Activated naive CD8-positive, alpha-beta T cell (primary cell): ENCODE data around the gene SKI.

Experiments
- H3K27ac Mint-ChIP-seq: one replicate; pipeline ENCODE4 v1.8.0; 2021; ENCODE audit warnings: mixed read lengths
- H3K27me3 Mint-ChIP-seq: one replicate; pipeline ENCODE4 v1.8.0; 2021; ENCODE audit warnings: mixed read lengths
- H3K36me3 Mint-ChIP-seq: one replicate; pipeline ENCODE4 v1.8.0; 2021; ENCODE audit warnings: mixed read lengths
- H3K4me1 Mint-ChIP-seq: one replicate; pipeline ENCODE4 v1.8.0; 2021; ENCODE audit warnings: low read depth, mixed read lengths
- H3K4me3 Mint-ChIP-seq: one replicate; pipeline ENCODE4 v1.8.0; 2021; ENCODE audit warnings: mild to moderate bottlenecking, mixed read lengths
- H3K9me3 Mint-ChIP-seq: one replicate; pipeline ENCODE4 v1.8.0; 2021; ENCODE audit warnings: low read depth, mixed read lengths

Gene SKI

GRCh38 chr1:2228157-2228594 lies at the start of gene SKI:
SKI (plus strand) TSS chr1:2228319; CDS start chr1:2228767, 448 bp downstream.
- H3K27me3 Mint-ChIP-seq = no peaks in the 10 kb centered on the region
- no peaks in the 10 kb centered on the region for H3K9me3 Mint-ChIP-seq
- H3K36me3 Mint-ChIP-seq = no peaks in the 10 kb centered on the region
- peak within 1 kb of the TSS; percentile 93 for H3K27ac Mint-ChIP-seq
- H3K4me3 Mint-ChIP-seq = peak within 1 kb of the TSS; percentile 95
- H3K4me1 Mint-ChIP-seq = peaks cover 26% of the 10 kb centered on the region

DNA sequence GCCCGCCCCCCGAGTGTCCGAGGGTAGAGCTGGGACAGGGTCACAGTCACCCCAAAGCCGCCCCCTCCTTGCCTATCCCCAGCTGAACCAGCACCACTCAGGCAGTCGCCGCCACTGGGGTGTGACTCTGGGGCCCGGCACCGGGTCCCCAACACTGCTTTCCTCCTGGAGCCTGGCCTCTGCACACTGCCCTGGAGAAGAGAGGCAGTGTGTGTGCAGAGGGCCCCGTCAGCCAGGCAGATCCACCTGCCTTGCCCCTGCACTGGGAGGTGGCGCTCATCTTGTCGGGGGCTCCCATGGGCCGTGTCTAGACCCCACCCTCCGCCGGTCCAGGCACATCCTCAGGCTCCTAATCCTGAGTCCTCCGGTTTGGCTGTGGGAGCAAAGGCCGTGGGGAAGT lies 49.2 kb upstream of the SKI start:
- Mint-ChIP-seq H3K27ac (no peak overlapping the region), H3K4me3 (no peak overlapping the region), H3K27me3 (no peaks in the 10 kb centered on the region)

GRCh38 chr1:2179283-2180013 lies 48.7 kb upstream of the SKI start:
- Mint-ChIP-seq H3K4me3 (no peak overlapping the region), H3K27ac (no peak overlapping the region), H3K9me3 (no peaks in the 10 kb centered on the region), H3K36me3 (no peaks in the 10 kb centered on the region), H3K27me3 (no peaks in the 10 kb centered on the region), H3K4me1 (no peaks in the 10 kb centered on the region)

More for the DNA sequence above, 49.2 kb upstream of the SKI start:
- no peaks in the 10 kb centered on the region for H3K9me3 Mint-ChIP-seq
- H3K4me1 Mint-ChIP-seq = no peaks in the 10 kb centered on the region
- no peaks in the 10 kb centered on the region for H3K36me3 Mint-ChIP-seq

- H3K27ac Mint-ChIP-seq = no peak overlapping the region
- no peaks in the 10 kb centered on the region for H3K9me3 Mint-ChIP-seq
- H3K27me3 Mint-ChIP-seq = no peaks in the 10 kb centered on the region
- H3K36me3 Mint-ChIP-seq = peaks cover 2% of the 10 kb centered on the region
- H3K4me3 Mint-ChIP-seq = no peak overlapping the region
- H3K4me1 Mint-ChIP-seq = no peaks in the 10 kb centered on the region
These were observed 47.5 kb upstream of the SKI start for GRCh38 chr1:2180297-2181245.

GRCh38 chr1:2181271-2181670 lies 46.8 kb upstream of the SKI start:
- H3K9me3 Mint-ChIP-seq = no peaks in the 10 kb centered on the region
- peaks cover 2% of the 10 kb centered on the region for H3K36me3 Mint-ChIP-seq
- H3K27ac Mint-ChIP-seq = no peak overlapping the region
- no peaks in the 10 kb centered on the region for H3K27me3 Mint-ChIP-seq
- H3K4me3 Mint-ChIP-seq = no peak overlapping the region
- no peaks in the 10 kb centered on the region for H3K4me1 Mint-ChIP-seq

GRCh38 chr1:2181752-2182151 lies 46.4 kb upstream of the SKI start:
- H3K27me3 Mint-ChIP-seq = no peaks in the 10 kb centered on the region
- H3K27ac Mint-ChIP-seq = no peak overlapping the region
- H3K36me3 Mint-ChIP-seq = peaks cover 2% of the 10 kb centered on the region
- no peaks in the 10 kb centered on the region for H3K4me1 Mint-ChIP-seq
- no peak overlapping the region for H3K4me3 Mint-ChIP-seq
- H3K9me3 Mint-ChIP-seq = no peaks in the 10 kb centered on the region

- Mint-ChIP-seq H3K36me3 (peaks cover 2% of the 10 kb centered on the region), H3K27me3 (no peaks in the 10 kb centered on the region), H3K4me3 (no peak overlapping the region), H3K4me1 (no peaks in the 10 kb centered on the region), H3K27ac (no peak overlapping the region), H3K9me3 (no peaks in the 10 kb centered on the region)
These were observed 45.7 kb upstream of the SKI start for GRCh38 chr1:2182376-2182775.

DNA sequence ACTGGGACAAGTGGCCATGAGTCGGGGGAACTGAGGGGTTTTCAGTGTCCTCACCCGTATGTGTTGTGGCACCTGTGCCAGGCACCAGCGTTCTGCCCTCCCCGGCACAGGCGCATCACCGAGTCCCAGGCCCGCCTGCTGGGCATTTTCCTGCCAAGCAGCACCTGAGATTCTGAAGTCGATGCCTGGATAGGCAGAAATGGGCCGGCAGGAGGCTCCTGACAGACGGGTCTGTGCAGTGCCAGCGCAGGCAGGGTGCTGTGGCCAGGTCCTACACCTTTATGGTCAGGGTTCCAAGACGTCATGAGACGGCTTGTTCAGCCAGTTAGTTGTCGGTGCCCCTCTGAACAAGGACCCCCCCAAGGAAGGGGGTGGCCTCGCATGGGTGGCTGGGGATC lies 44.2 kb upstream of the SKI start:
- no peaks in the 10 kb centered on the region for H3K27me3 Mint-ChIP-seq
- no peak overlapping the region for H3K4me3 Mint-ChIP-seq
- no peak overlapping the region for H3K27ac Mint-ChIP-seq
- H3K9me3 Mint-ChIP-seq = no peaks in the 10 kb centered on the region
- H3K36me3 Mint-ChIP-seq = peaks cover 2% of the 10 kb centered on the region
- no peaks in the 10 kb centered on the region for H3K4me1 Mint-ChIP-seq

GRCh38 chr1:2184531-2184930 lies 43.6 kb upstream of the SKI start:
- Mint-ChIP-seq H3K27me3 (no peaks in the 10 kb centered on the region), H3K27ac (no peak overlapping the region), H3K4me1 (peaks cover 2% of the 10 kb centered on the region), H3K9me3 (no peaks in the 10 kb centered on the region), H3K4me3 (no peak overlapping the region), H3K36me3 (peaks cover 2% of the 10 kb centered on the region)

DNA sequence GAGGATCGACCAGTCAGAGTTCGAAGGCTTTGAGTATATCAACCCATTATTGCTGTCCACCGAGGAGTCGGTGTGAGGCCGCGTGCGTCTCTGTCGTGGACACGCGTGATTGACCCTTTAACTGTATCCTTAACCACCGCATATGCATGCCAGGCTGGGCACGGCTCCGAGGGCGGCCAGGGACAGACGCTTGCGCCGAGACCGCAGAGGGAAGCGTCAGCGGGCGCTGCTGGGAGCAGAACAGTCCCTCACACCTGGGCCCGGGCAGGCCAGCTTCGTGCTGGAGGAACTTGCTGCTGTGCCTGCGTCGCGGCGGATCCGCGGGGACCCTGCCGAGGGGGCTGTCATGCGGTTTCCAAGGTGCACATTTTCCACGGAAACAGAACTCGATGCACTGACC lies 43.2 kb upstream of the SKI start:
- H3K36me3 Mint-ChIP-seq = peaks cover 2% of the 10 kb centered on the region
- no peak overlapping the region for H3K4me3 Mint-ChIP-seq
- H3K27me3 Mint-ChIP-seq = no peaks in the 10 kb centered on the region
- no peak overlapping the region for H3K27ac Mint-ChIP-seq
- H3K9me3 Mint-ChIP-seq = no peaks in the 10 kb centered on the region
- peaks cover 2% of the 10 kb centered on the region for H3K4me1 Mint-ChIP-seq

GRCh38 chr1:2185880-2186855 lies 42.0 kb upstream of the SKI start:
- peaks cover 2% of the 10 kb centered on the region for H3K36me3 Mint-ChIP-seq
- no peak overlapping the region for H3K4me3 Mint-ChIP-seq
- no peak overlapping the region for H3K27ac Mint-ChIP-seq
- H3K9me3 Mint-ChIP-seq = no peaks in the 10 kb centered on the region
- peaks cover 2% of the 10 kb centered on the region for H3K4me1 Mint-ChIP-seq
- no peaks in the 10 kb centered on the region for H3K27me3 Mint-ChIP-seq

GRCh38 chr1:2186901-2187300 lies 41.2 kb upstream of the SKI start:
- Mint-ChIP-seq H3K4me1 (peaks cover 4% of the 10 kb centered on the region), H3K36me3 (peaks cover 2% of the 10 kb centered on the region), H3K27me3 (no peaks in the 10 kb centered on the region), H3K4me3 (no peak overlapping the region), H3K9me3 (no peaks in the 10 kb centered on the region), H3K27ac (no peak overlapping the region)

DNA sequence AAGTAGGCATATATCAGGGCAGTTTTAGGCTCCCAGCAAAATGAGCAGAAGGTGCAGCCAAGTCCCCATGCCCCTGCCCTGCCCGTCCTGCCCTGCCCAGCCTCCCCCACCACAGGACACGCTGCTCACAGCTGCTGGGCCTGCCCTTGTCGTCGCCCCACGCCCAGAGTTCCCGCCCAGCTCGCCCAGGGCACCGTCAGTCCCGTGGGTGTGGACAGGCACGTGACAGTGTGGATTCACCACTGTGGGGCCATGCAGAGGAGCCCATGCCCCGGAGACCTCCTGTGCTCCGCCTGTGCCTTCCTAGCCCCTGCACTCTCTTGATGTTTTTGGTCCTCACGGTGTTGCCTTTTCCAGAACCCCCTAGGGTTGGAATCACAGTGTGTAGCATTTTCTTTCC lies 40.5 kb upstream of the SKI start:
- no peak overlapping the region for H3K27ac Mint-ChIP-seq
- H3K4me3 Mint-ChIP-seq = no peak overlapping the region
- peaks cover 2% of the 10 kb centered on the region for H3K36me3 Mint-ChIP-seq
- no peaks in the 10 kb centered on the region for H3K9me3 Mint-ChIP-seq
- H3K4me1 Mint-ChIP-seq = peaks cover 4% of the 10 kb centered on the region
- no peaks in the 10 kb centered on the region for H3K27me3 Mint-ChIP-seq

- no peaks in the 10 kb centered on the region for H3K27me3 Mint-ChIP-seq
- H3K27ac Mint-ChIP-seq = no peak overlapping the region
- peaks cover 7% of the 10 kb centered on the region for H3K4me1 Mint-ChIP-seq
- H3K36me3 Mint-ChIP-seq = peaks cover 2% of the 10 kb centered on the region
- no peak overlapping the region for H3K4me3 Mint-ChIP-seq
- no peaks in the 10 kb centered on the region for H3K9me3 Mint-ChIP-seq
These were observed 39.8 kb upstream of the SKI start for GRCh38 chr1:2188336-2188735.
